HG02981 (cell line): ENCODE results near the gene SUGCT.
"Not testable (repeated sequence)": the region's sequence is repeated elsewhere in the genome, so short reads cannot be mapped to it uniquely, and the experiment has no call there.

ENCODE experiments used
- ATAC-seq: cut with Tn5 transposase; IDR thresholded peaks from one replicate; pipeline ENCODE4 v1.9.1; 2021; ENCODE audit warnings: mild to moderate bottlenecking, moderate library complexity; ENCODE audit not compliant: unreplicated experiment

SUGCT gene

GRCh38 chr7:40602351-40602750, 467.5 kb downstream of the SUGCT start:
- not testable (repeated sequence) for ATAC-seq

GRCh38 chr7:40604601-40605438, 470.0 kb downstream of the SUGCT start:
- ATAC-seq, result peak; percentile 82

- ATAC-seq, result no peak
These were observed 473.7 kb downstream of the SUGCT start for GRCh38 chr7:40608321-40609075.

GRCh38 chr7:40610461-40610860, 475.7 kb downstream of the SUGCT start:
- no peak for ATAC-seq

DNA sequence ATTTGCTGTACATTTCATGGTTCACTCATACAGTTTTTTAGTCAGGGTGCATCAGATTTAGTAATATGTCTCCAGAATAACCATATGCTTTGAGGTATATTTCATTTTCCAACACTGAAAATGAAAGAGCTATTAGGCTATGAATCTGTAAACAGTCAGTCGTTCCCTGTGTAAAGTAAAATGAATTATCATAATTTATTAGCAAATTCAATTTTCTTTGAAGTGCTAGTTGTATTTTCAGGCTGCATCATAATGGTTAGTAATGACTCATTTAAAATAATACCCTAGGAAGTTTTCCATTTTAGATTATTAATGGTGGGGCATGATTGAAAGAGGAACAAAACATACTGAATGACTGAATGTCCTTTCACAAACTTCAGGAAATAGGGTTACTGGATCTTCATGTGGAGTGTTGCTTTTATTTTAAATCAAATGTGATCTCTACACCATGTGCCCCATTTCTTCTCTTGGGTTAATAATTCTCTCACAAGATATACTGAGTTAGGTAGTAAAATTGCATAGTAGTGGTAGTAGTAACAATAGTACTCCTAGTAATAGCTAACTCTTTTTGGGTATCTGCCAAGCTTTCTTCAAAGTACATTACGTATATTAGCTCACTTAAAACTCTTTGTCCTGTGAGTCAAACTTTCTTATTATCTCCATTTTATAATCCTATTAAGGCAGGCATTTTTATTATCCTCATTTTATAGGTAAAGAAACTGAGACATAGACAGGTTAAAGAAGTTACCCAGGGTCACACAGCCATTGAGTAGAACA, 476.5 kb downstream of the SUGCT start:
- no peak for ATAC-seq

DNA sequence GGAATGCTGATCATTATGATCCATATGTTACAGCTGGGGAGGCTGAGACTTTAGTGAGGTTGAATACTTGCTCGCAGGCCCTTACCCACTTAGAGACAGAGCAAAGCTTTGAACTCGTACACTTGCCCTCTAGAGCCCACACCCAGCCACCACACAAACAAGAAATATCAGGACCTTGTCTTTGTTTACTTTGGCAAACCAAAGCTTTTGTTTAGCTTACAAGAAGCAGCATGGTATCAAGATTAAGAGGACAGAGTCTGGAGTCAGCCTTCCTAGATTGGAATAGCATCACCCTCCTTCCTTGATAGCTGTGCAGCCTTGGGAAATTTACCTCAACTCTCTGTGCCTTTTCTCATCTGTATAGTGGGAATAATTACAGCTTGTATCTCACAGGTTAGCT, 477.5 kb downstream of the SUGCT start:
- ATAC-seq, result no peak

DNA sequence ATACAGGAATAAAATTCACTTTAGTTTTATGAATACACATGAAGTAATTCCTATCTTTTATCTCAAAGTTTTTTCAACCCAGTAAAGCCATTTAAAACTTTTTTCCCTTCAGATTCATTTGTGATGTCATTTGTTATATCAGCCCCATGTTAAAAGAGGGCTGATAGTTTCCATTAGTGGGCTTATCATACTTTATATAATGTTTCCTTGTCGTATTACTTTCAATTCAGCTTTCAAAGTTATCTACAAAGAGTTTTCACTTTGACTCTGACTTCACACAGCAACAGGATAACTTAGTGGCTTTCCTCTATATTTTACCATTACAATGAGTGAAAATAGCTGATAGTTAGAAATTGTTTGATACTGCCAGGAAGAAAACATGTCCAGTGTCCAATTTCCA, 484.8 kb downstream of the SUGCT start:
- no peak for ATAC-seq

DNA sequence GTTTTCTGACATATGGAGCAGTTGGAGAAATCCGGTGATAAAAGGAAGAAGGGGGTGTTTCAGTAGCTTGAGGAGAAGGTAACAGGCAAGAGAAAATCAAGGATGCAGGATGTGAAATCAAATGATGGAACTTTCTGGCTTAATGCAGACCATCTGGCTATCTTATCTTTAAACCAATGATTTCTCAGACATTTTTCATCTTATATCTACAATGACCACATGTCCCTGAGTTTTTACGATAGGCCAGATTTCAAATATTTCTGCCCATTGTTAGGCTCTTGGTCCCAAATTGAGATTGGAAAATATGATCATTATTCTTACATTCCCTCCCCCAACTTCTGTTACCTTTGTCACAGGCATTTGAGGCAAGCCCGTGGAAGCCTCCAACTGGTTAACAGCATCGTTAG, 486.8 kb downstream of the SUGCT start:
- ATAC-seq, result no peak

DNA sequence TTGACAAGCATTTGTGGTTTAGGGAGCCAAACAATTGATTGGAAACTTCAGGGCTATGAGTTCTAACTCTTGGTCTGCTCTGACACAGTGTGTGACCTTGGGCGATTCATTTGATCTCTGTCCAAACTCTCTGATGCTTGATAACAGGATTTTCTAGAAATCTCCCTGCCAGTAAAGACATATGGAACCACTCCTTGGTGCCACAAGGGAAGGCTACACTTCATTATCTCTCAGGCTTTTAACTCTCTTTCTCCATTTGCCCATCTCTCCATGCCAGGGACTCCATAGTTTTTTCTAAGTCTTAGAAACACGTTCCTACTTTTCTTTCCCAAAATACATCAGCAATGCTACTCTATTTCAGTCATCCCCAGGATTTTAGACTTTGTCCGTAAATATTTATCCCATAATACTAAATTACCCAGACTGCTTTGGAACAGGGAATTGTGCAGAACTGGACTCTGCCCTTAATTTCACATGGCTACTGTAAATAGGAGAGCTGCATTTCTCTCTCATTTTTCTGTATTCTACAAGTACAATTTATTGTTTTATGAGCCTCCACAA, 488.2 kb downstream of the SUGCT start:
- no peak for ATAC-seq

GRCh38 chr7:40623863-40624262, 489.1 kb downstream of the SUGCT start:
- no peak for ATAC-seq

GRCh38 chr7:40627361-40627760, 492.6 kb downstream of the SUGCT start:
- ATAC-seq, result not testable (repeated sequence)

- no peak for ATAC-seq
These were observed 495.1 kb downstream of the SUGCT start for GRCh38 chr7:40629891-40630290.

DNA sequence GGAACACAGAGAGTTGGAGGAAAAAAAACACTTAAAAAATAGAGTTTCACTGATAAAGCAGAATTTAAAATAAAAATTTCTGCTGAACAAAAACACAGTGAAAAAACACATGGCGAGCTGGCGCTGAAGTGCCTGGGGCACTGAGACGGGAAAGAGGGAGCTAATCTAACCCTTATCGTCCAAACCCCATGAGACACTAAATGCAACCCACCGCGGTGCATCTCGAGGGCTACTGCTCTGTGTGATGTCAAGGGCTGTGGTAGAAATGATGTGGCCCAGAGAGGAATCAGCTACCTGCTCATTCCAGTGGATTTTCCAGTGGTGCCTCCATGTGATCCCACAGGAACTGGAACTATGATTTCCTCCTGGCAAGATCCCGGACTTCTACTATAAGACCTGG, 499.3 kb downstream of the SUGCT start:
- no peak for ATAC-seq

- no peak for ATAC-seq
These were observed 503.9 kb downstream of the SUGCT start for GRCh38 chr7:40638545-40639320.

- ATAC-seq, result no peak
These were observed 505.8 kb downstream of the SUGCT start for GRCh38 chr7:40640566-40640965.

- no peak for ATAC-seq
These were observed 506.9 kb downstream of the SUGCT start for GRCh38 chr7:40641701-40642100.

- no peak for ATAC-seq
These were observed 508.9 kb downstream of the SUGCT start for GRCh38 chr7:40643664-40644063.

GRCh38 chr7:40644454-40645188, 509.8 kb downstream of the SUGCT start:
- no peak for ATAC-seq

DNA sequence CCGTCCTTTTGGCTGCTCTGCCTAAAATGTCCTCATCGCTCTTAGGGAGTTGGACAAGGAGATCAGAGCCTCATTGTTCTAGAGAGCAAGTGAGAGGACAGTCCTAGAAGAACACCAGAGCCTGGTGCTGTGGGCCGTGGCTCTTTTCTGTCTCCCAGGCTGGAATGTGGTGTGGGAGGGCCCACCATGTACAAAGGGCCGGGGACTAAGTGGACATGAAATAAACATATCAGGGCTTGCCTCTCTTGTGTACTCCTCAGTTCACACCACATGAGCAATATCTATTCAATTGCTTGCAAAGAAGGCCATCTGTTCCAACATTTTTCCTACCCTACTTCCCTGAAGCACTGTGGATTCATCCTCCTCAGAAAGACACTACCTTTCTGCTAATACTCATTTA, 510.4 kb downstream of the SUGCT start:
- no peak for ATAC-seq

DNA sequence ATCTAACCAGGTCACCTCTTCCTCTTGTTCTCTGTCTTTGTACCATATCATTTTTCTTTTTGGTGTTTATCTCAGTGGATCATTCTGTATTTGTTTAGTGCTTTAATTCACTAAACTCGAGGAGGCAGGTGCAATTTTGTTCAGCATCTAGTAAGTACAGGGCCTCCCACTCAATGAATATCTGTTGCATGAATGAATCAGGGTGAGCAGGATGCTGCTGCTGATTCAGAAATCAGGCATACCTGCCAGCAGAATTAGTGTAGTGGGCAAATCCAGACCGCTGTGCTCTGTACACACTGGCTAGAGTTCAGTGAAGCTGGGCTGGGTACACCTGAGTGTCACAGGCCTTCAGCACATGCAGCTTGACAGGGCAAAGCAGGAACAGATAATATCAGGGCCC, 511.9 kb downstream of the SUGCT start:
- ATAC-seq, result no peak
